GM12878 (cell line): ENCODE measurements around the gene PALS2. TPM values are rescaled to one million over a fixed set of nuclear protein-coding genes. Genes with fewer than 3 reads are reported as not detected.

Experiments used
- ATAC-seq: fragments of 200-7000 bp; cut with Tn5 transposase; 3 replicates; pipeline ENCODE4 v1.9.1; 2020; ENCODE audit warnings: mild to moderate bottlenecking, moderate library complexity
- BruUV-seq: library from RNA; stranded (reverse); fragments of 400-500 nt; replicated peaks from 2 replicates; lab custom pipeline; 2021; lab: Mats Ljungman, UMichigan
- CTCF ChIA-PET: fragments of 300-600 bp; sonication (Branson Sonifier 250); formaldehyde crosslinking; extraction: SDS; loops from one replicate; lab custom pipeline; 2021; ENCODE audit warnings: inconsistent platforms; lab: Yijun Ruan, JAX
- POLR2A ChIA-PET: fragments of 350-600 bp; formaldehyde crosslinking; extraction: SDS; loops from one replicate; lab custom pipeline; 2021; ENCODE audit warnings: inconsistent platforms; lab: Charles Lee
- RAD21 ChIA-PET: fragments of 300-600 bp; sonication (Branson Sonifier 250); formaldehyde crosslinking; loops from one replicate; lab custom pipeline; 2023; ENCODE audit warnings: antibody characterized with exemption; ENCODE audit not compliant: unreplicated experiment; lab: Charles Lee
- SMC1A ChIA-PET: fragments of 300-600 bp; sonication (Branson Sonifier 250); formaldehyde crosslinking; loops from one replicate; lab custom pipeline; 2023; ENCODE audit not compliant: unreplicated experiment, uncharacterized antibody; lab: Charles Lee
- DNase-seq: peaks from one replicate; pipeline ENCODE4 v3.0.0-alpha.2; 2011; ENCODE audit warnings: low read depth, low spot score
- FAIRE-seq: peaks from 3 replicates; lab custom pipeline; 2011; peaks lifted over from hg19 to GRCh38; lab: Jason Lieb, UNC
- H2AFZ ChIP-seq: 2 replicates; pipeline ENCODE4 v1.6.0; 2011; ENCODE audit warnings: low read depth, low read length, control low read depth; ENCODE audit not compliant: control insufficient read depth
- H3K27ac ChIP-seq: 2 replicates; pipeline ENCODE4 v1.5.1; 2011; ENCODE audit warnings: control low read depth; ENCODE audit not compliant: control insufficient read depth, insufficient read depth
- H3K27me3 ChIP-seq, 2 experiments: replicated peaks in 1 of 2; 2 replicates each; pipeline versions ENCODE4 v1.6.0 to v1.6.1; 2011; ENCODE audit warnings: low read length in 1 of 2; ENCODE audit not compliant: control insufficient read depth in 2 of 2, insufficient read depth in 2 of 2
- H3K36me3 ChIP-seq, 2 experiments: 2 replicates each; pipeline ENCODE4 v1.5.1; 2011; ENCODE audit warnings: low read length in 1 of 2; ENCODE audit not compliant: control insufficient read depth in 2 of 2, insufficient read depth in 2 of 2
- H3K4me1 ChIP-seq: 2 replicates; pipeline ENCODE4 v1.6.1; 2011; ENCODE audit warnings: mild to moderate bottlenecking, low read length, moderate library complexity, mixed read lengths; ENCODE audit not compliant: control insufficient read depth, insufficient read depth
- H3K4me2 ChIP-seq: 2 replicates; pipeline ENCODE4 v1.6.0; 2011; ENCODE audit warnings: control low read depth; ENCODE audit not compliant: control insufficient read depth, insufficient read depth
- H3K4me3 ChIP-seq: fragments of 200-600 bp; sonication (generic); 2 replicates; pipeline ENCODE4 v1.5.1; 2016
- H3K79me2 ChIP-seq: 2 replicates; pipeline ENCODE4 v1.6.0; 2011; ENCODE audit warnings: low read length; ENCODE audit not compliant: control insufficient read depth, insufficient read depth
- H3K9ac ChIP-seq: 2 replicates; pipeline ENCODE4 v1.8.0; 2011; ENCODE audit warnings: low read length, control low read depth, mixed read lengths; ENCODE audit not compliant: control insufficient read depth, insufficient read depth
- H3K9me3 ChIP-seq: replicated peaks from 3 replicates; pipeline ENCODE4 v1.5.1; 2011; ENCODE audit warnings: mild to moderate bottlenecking, low read length; ENCODE audit not compliant: control insufficient read depth, insufficient read depth
- H4K20me1 ChIP-seq: 2 replicates; pipeline ENCODE4 v1.6.0; 2011; ENCODE audit not compliant: control insufficient read depth, insufficient read depth
- CBFB ChIP-seq: IDR thresholded peaks from 2 replicates; pipeline ENCODE4 v1.6.1; 2016; ENCODE audit warnings: antibody characterized with exemption, low read depth
- FOXM1 ChIP-seq: IDR thresholded peaks from 2 replicates; pipeline ENCODE4 v1.6.1; 2012; ENCODE audit warnings: low read depth, mild to moderate bottlenecking, inconsistent platforms, low read length, moderate library complexity
- IKZF2 ChIP-seq, 2 experiments: fragments of 450-650 bp; IDR thresholded peaks; 2 replicates each; pipeline ENCODE4 v1.6.1; 2017; ENCODE audit warnings: mild to moderate bottlenecking in 2 of 2, moderate library complexity in 2 of 2
- MTA2 ChIP-seq: fragments of 450-650 bp; IDR thresholded peaks from 2 replicates; pipeline ENCODE4 v1.6.1; 2016; ENCODE audit warnings: low read depth, mild to moderate bottlenecking, moderate library complexity
- NBN ChIP-seq: fragments of 450-650 bp; IDR thresholded peaks from 2 replicates; pipeline ENCODE4 v1.6.1; 2016
- NFIC ChIP-seq: IDR thresholded peaks from 2 replicates; pipeline ENCODE4 v1.6.1; 2012; ENCODE audit warnings: low read depth, mild to moderate bottlenecking, inconsistent platforms, low read length, moderate library complexity
- NR2F1 ChIP-seq: fragments of 450-650 bp; conservative IDR thresholded peaks from 2 replicates; pipeline ENCODE4 v1.6.1; 2017; ENCODE audit warnings: mild to moderate bottlenecking
- POLR2A ChIP-seq: IDR thresholded peaks from 2 replicates; pipeline ENCODE4 v1.6.1; 2011; ENCODE audit warnings: low read depth, mild to moderate bottlenecking, low read length
- RCOR1 ChIP-seq: conservative IDR thresholded peaks from 2 replicates; pipeline ENCODE4 v1.6.1; 2012; ENCODE audit warnings: low read depth, low read length, improper control_type of control experiment
- SKIL ChIP-seq: fragments of 450-650 bp; IDR thresholded peaks from 2 replicates; pipeline ENCODE4 v1.6.1; 2017; ENCODE audit warnings: mild to moderate bottlenecking, low read depth, inconsistent platforms; ENCODE audit not compliant: poor library complexity, severe bottlenecking
- TAF1 ChIP-seq: IDR thresholded peaks from 2 replicates; pipeline ENCODE4 v1.6.1; 2011; ENCODE audit warnings: mild to moderate bottlenecking, low read depth, low read length, borderline replicate concordance
- TBL1XR1 ChIP-seq: IDR thresholded peaks from 2 replicates; pipeline ENCODE4 v1.6.1; 2012; ENCODE audit warnings: low read depth, low read length, improper control_type of control experiment
- ZBTB11 ChIP-seq: fragments of 450-650 bp; formaldehyde crosslinking; IDR thresholded peaks from 2 replicates; pipeline ENCODE4 v1.5.0; 2022; ENCODE audit warnings: mild to moderate bottlenecking, missing genetic modification characterization
- WGBS: methylation state at CpG from one replicate; pipeline ENCODE4 v1.1.6; 2016; ENCODE audit warnings: low lambda C conversion rate; ENCODE audit not compliant: insufficient replicate concordance, insufficient coverage; ENCODE audit errors: missing lambda C conversion rate; 5-methylcytosine and 5-hydroxymethylcytosine counted together
- in situ Hi-C: fragments of 300-500 bp; cut with MboI; formaldehyde crosslinking; loops from 9 replicates; pipeline ENCODE4 v1.14.3; 2018; ENCODE audit warnings: mixed read lengths
- intact Hi-C: fragments of 100-400 bp; cut with micrococcal nuclease; formaldehyde crosslinking; loops from one replicate; pipeline ENCODE4 v1.14.2; 2022; ENCODE audit not compliant: unreplicated experiment
- polyA plus RNA-seq, 11 experiments: library from polyadenylated mRNA; depleted of rRNA in 4 of 11; unstranded in 6 of 11; stranded (reverse) in 5 of 11; fragments of >200 nt; fragmentation: Nextera tagmentation in 4 of 11; fragmentation: Illumina TruSeq in 1 of 11; extraction: Ambion mirVana in 4 of 11; extraction: Trizol in 1 of 11; gene quantifications; 1 replicate in 1 of 11; 2 replicates in 10 of 11; pipeline versions ENCODE4 v1.2.1 to v1.2.3, GENCODE V29; 2011 to 2016; ENCODE audit warnings: inconsistent platforms in 2 of 11, missing spikeins in 2 of 11, low read depth in 1 of 11
- total RNA-seq, 4 experiments: library from RNA; depleted of rRNA in 3 of 4; stranded (reverse); fragments of >200 nt in 3 of 4; fragmentation: Illumina TruSeq in 1 of 4; extraction: Trizol in 1 of 4; gene quantifications; 2 replicates each; pipeline versions ENCODE4 v1.2.1 to v1.2.3, GENCODE V29; 2013 to 2021
- TF ChIP-seq, protein P1 (sequence below): IDR thresholded peaks from 2 replicates; pipeline ENCODE4 v1.6.1; 2012; ENCODE audit warnings: low read length, inconsistent platforms
- TF ChIP-seq, protein P2 (sequence below): fragments of 450-650 bp; IDR thresholded peaks from 2 replicates; pipeline ENCODE4 v1.6.1; 2016; ENCODE audit warnings: mild to moderate bottlenecking

PALS2 gene
- total and polyA plus RNA-seq, 10 of the 15 experiments (the other 5 are each of a cell fraction or from before 2014, with no cell fraction given), result 10.7 to 53.5 (median 20.1) TPM

GRCh38 chr7:24622646-24623182 is 49.5 kb downstream of the PALS2 start:
- H3K27ac ChIP-seq, result peak overlapping the region; percentile 57
- peak overlapping the region; percentile 39; the same call in 1 of the 2 replicates for H2AFZ ChIP-seq
- intact Hi-C loops (loop anchor here (5.0 kb wide), 1 partner anchor 45 kb away; no protein-coding TSS in a partner anchor), in situ Hi-C loops (no loop called here)
- ChIA-PET RAD21 (interaction anchor here (1.3 to 2.4 kb wide), 2 partner anchors 24 to 46 kb away, joined by 4 to 9 read pairs; no protein-coding TSS in a partner anchor), CTCF (interaction anchor here (1.1 to 1.8 kb wide), 4 partner anchors 31 to 47 kb away, joined by 3 to 7 read pairs (median 5); no protein-coding TSS in a partner anchor), POLR2A (interaction anchor here (0.6 to 0.7 kb wide), 2 partner anchors 23 to 37 kb away, joined by 3 to 4 read pairs; no protein-coding TSS in a partner anchor), SMC1A (interaction anchor here (0.7 to 1.0 kb wide), 4 partner anchors 12 to 31 kb away, joined by 3 to 4 read pairs (median 4); no protein-coding TSS in a partner anchor)
- H3K79me2 ChIP-seq, result peaks cover 26% of the 10 kb centered on the region
- H3K9ac ChIP-seq, result no peak overlapping the region
- ATAC-seq (peak; percentile 61), DNase-seq (no peak), FAIRE-seq (no peak)
- no TSS peak for BruUV-seq
- H3K27me3 ChIP-seq, result no peaks in the 10 kb centered on the region
- peak overlapping the region; percentile 63 for H3K4me2 ChIP-seq
- peak overlapping the region; percentile 13; the same call in 1 of the 2 replicates for H3K4me3 ChIP-seq
- H3K36me3 ChIP-seq, result no peaks in the 10 kb centered on the region
- no peaks in the 10 kb centered on the region for H4K20me1 ChIP-seq
- WGBS, result 0% methylated on average over 1 of the region's 1 CpG
- H3K4me1 ChIP-seq, result peaks cover 4% of the 10 kb centered on the region; the same call in 1 of the 2 replicates
- no peaks in the 10 kb centered on the region; the same call in 1 of the 3 replicates for H3K9me3 ChIP-seq
- no peak for TF ChIP-seq TBL1XR1
- peak; percentile 71 for TF ChIP-seq MTA2
- peak; percentile 41; the same call in 1 of the 2 replicates for TF ChIP-seq NBN
- no peak for TF ChIP-seq TAF1
- TF ChIP-seq FOXM1, result peak; percentile 62; the same call in 1 of the 2 replicates
- TF ChIP-seq, protein P1, sequence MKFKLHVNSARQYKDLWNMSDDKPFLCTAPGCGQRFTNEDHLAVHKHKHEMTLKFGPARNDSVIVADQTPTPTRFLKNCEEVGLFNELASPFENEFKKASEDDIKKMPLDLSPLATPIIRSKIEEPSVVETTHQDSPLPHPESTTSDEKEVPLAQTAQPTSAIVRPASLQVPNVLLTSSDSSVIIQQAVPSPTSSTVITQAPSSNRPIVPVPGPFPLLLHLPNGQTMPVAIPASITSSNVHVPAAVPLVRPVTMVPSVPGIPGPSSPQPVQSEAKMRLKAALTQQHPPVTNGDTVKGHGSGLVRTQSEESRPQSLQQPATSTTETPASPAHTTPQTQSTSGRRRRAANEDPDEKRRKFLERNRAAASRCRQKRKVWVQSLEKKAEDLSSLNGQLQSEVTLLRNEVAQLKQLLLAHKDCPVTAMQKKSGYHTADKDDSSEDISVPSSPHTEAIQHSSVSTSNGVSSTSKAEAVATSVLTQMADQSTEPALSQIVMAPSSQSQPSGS, result no peak
- peak; percentile 63; the same call in 1 of the 2 replicates for TF ChIP-seq NFIC
- TF ChIP-seq NR2F1, result no peak
- no peak for TF ChIP-seq ZBTB11 (CRISPR knock-in tag)
- TF ChIP-seq POLR2A, result no peak
- TF ChIP-seq IKZF2 (IDR thresholded peaks at IDR 0.05), result 0 out of 4 replicates have a peak, but pooled peaks of 1 of the 2 experiments have one; percentile 13
- TF ChIP-seq, protein P2, sequence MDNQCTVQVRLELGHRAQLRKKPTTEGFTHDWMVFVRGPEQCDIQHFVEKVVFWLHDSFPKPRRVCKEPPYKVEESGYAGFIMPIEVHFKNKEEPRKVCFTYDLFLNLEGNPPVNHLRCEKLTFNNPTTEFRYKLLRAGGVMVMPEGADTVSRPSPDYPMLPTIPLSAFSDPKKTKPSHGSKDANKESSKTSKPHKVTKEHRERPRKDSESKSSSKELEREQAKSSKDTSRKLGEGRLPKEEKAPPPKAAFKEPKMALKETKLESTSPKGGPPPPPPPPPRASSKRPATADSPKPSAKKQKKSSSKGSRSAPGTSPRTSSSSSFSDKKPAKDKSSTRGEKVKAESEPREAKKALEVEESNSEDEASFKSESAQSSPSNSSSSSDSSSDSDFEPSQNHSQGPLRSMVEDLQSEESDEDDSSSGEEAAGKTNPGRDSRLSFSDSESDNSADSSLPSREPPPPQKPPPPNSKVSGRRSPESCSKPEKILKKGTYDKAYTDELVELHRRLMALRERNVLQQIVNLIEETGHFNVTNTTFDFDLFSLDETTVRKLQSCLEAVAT, result peak; percentile 31; the same call in 1 of the 2 replicates
- TF ChIP-seq SKIL, result peak; percentile 26
- TF ChIP-seq RCOR1, result no peak
- TF ChIP-seq CBFB, result no peak
